GM19452 (cell line): ENCODE measurements around the gene PIP5KL1.
A peak's percentile ranks its signal among the peaks of the same experiment; 100 is the strongest.

Source experiments
- ATAC-seq: cut with Tn5 transposase; IDR thresholded peaks from one replicate; pipeline ENCODE4 v1.9.1; 2021; ENCODE audit not compliant: unreplicated experiment

Gene PIP5KL1

GRCh38 chr9:127930231-127931091, at the start of gene PIP5KL1:
PIP5KL1 (minus strand) TSS chr9:127930777; CDS start chr9:127930752, 25 bp downstream.
- ATAC-seq, result peak; percentile 75

GRCh38 chr9:127980060-127980705, 49.6 kb upstream of the PIP5KL1 start:
- peak; percentile 30 for ATAC-seq

GRCh38 chr9:127979333-127980059, 48.9 kb upstream of the PIP5KL1 start:
- ATAC-seq, result no peak

GRCh38 chr9:127979015-127979332, 48.4 kb upstream of the PIP5KL1 start:
- ATAC-seq, result no peak

GRCh38 chr9:127977884-127978647, 47.5 kb upstream of the PIP5KL1 start:
- ATAC-seq, result no peak

GRCh38 chr9:127977009-127977883, 46.7 kb upstream of the PIP5KL1 start:
- ATAC-seq, result no peak

- ATAC-seq, result no peak
Observed at GRCh38 chr9:127976498-127976897, 45.9 kb upstream of the PIP5KL1 start.

GRCh38 chr9:127975376-127976315, 45.1 kb upstream of the PIP5KL1 start:
- ATAC-seq, result no peak

- no peak for ATAC-seq
Observed at GRCh38 chr9:127974769-127975261, 44.2 kb upstream of the PIP5KL1 start.

- ATAC-seq, result no peak
Observed at GRCh38 chr9:127974001-127974768, 43.6 kb upstream of the PIP5KL1 start.

- no peak for ATAC-seq
Observed at GRCh38 chr9:127973169-127974000, 42.8 kb upstream of the PIP5KL1 start.

GRCh38 chr9:127972236-127972871, 41.8 kb upstream of the PIP5KL1 start:
- ATAC-seq, result no peak

- ATAC-seq, result no peak
Observed at GRCh38 chr9:127971357-127972235, 41.0 kb upstream of the PIP5KL1 start.

GRCh38 chr9:127970401-127971313, 40.1 kb upstream of the PIP5KL1 start:
- ATAC-seq, result peak; percentile 75
